Measurements from ENCODE around the gene DYNC2I2. TPM values are rescaled to one million over a fixed set of nuclear protein-coding genes. Genes with fewer than 3 reads are reported as not detected.
"Not testable (repeated sequence)": the region's sequence is repeated elsewhere in the genome, so short reads cannot be mapped to it uniquely, and the experiment has no call there.

DYNC2I2 gene
- total RNA-seq, 1 donor: 52.1 TPM

DNA sequence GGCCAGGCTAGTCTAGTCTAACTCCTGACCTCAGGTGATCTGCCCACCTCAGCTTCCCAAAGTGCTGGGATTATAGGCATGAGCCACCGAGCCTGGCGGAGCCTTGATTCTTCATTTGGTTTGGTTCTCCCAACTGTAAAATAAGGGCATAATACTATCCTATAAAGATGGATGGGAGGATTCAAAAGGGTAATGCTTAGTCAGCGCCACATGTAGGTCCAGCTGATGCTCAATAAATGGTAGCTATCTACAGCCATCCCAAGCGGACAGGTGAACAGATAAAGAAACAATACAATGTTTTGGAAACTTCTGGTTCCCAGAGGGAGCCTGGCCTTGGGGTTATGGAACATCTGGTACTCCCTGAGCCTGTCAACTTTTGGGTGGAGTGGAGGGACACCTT is 18.7 kb upstream of the DYNC2I2 start:
- no peak overlapping the region for H2AFZ ChIP-seq (ENCODE audit: low read length)
- H3K27ac ChIP-seq (ENCODE audit: low read depth, low read length): no peak overlapping the region
- H3K79me2 ChIP-seq (ENCODE audit: insufficient read depth, low read length): no peaks in the 10 kb centered on the region
- DNase-seq (ENCODE audit: insufficient read length, low spot score, missing footprints): no peak
- H3K9me3 ChIP-seq (ENCODE audit: low read depth, low read length): no peaks in the 10 kb centered on the region
- TF ChIP-seq, protein P1, sequence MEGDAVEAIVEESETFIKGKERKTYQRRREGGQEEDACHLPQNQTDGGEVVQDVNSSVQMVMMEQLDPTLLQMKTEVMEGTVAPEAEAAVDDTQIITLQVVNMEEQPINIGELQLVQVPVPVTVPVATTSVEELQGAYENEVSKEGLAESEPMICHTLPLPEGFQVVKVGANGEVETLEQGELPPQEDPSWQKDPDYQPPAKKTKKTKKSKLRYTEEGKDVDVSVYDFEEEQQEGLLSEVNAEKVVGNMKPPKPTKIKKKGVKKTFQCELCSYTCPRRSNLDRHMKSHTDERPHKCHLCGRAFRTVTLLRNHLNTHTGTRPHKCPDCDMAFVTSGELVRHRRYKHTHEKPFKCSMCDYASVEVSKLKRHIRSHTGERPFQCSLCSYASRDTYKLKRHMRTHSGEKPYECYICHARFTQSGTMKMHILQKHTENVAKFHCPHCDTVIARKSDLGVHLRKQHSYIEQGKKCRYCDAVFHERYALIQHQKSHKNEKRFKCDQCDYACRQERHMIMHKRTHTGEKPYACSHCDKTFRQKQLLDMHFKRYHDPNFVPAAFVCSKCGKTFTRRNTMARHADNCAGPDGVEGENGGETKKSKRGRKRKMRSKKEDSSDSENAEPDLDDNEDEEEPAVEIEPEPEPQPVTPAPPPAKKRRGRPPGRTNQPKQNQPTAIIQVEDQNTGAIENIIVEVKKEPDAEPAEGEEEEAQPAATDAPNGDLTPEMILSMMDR (IDR thresholded peaks at IDR 0.05; ENCODE audit: extremely low read depth, low read depth, low read length): no peak
- no peaks in the 10 kb centered on the region for H3K4me1 ChIP-seq (ENCODE audit: insufficient read depth, low read length)
- no peak overlapping the region for H3K4me2 ChIP-seq (ENCODE audit: insufficient read depth, low read length)
- no peaks in the 10 kb centered on the region for H3K36me3 ChIP-seq (ENCODE audit: insufficient read depth, low read length)
- no peaks in the 10 kb centered on the region for H4K20me1 ChIP-seq (ENCODE audit: insufficient read depth, low read length)
- no peak overlapping the region for H3K4me3 ChIP-seq (ENCODE audit: insufficient read depth, low read length)
- no peaks in the 10 kb centered on the region for H3K27me3 ChIP-seq (ENCODE audit: insufficient read depth, low read length)

- TF ChIP-seq, protein P1 (IDR thresholded peaks at IDR 0.05; ENCODE audit: extremely low read depth, low read depth, low read length): no peak
- Histone ChIP-seq H3K4me1 (ENCODE audit: insufficient read depth, low read length) (no peaks in the 10 kb centered on the region), H3K9me3 (ENCODE audit: low read depth, low read length) (no peaks in the 10 kb centered on the region), H3K79me2 (ENCODE audit: insufficient read depth, low read length) (no peaks in the 10 kb centered on the region), H2AFZ (ENCODE audit: low read length) (no peak overlapping the region), H3K27ac (ENCODE audit: low read depth, low read length) (no peak overlapping the region), H3K4me2 (ENCODE audit: insufficient read depth, low read length) (no peak overlapping the region), H3K27me3 (ENCODE audit: insufficient read depth, low read length) (no peaks in the 10 kb centered on the region), H3K4me3 (ENCODE audit: insufficient read depth, low read length) (no peak overlapping the region), H3K36me3 (ENCODE audit: insufficient read depth, low read length) (no peaks in the 10 kb centered on the region), H4K20me1 (ENCODE audit: insufficient read depth, low read length) (no peaks in the 10 kb centered on the region)
- DNase-seq (ENCODE audit: insufficient read length, low spot score, missing footprints): no peak
Measured at GRCh38 chr9:128669786-128670185, 13.1 kb upstream of the DYNC2I2 start.

DNA sequence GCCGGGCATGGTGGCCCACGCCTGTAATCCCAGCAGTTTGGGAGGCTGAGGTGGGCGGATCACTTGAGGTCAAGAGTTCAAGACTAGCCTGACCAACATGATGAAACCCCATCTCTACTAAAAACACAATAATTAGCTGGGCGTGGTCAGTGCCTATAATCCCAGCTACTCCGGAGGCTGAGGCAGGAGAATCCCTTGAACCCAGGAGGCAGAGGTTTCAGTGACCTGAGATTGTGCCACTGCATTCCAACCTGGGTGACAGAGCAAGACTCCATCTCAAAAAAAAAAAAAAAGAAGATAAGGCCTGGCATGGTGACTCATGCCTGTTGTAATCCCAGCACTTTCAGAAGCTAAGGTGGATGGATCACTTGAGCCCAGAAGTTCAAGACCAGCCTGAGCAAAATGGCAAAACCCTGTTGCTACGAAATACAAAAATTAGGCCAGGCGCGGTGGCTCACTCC is 9.9 kb upstream of the DYNC2I2 start:
- H3K79me2 ChIP-seq (ENCODE audit: insufficient read depth, low read length); H2AFZ ChIP-seq (ENCODE audit: low read length); H3K9me3 ChIP-seq (ENCODE audit: low read depth, low read length); H3K27ac ChIP-seq (ENCODE audit: low read depth, low read length); H3K4me1 ChIP-seq (ENCODE audit: insufficient read depth, low read length); H3K36me3 ChIP-seq (ENCODE audit: insufficient read depth, low read length); H3K4me3 ChIP-seq (ENCODE audit: insufficient read depth, low read length); H4K20me1 ChIP-seq (ENCODE audit: insufficient read depth, low read length); H3K4me2 ChIP-seq (ENCODE audit: insufficient read depth, low read length); H3K27me3 ChIP-seq (ENCODE audit: insufficient read depth, low read length); DNase-seq (ENCODE audit: insufficient read length, low spot score, missing footprints): not testable (repeated sequence)

GRCh38 chr9:128657796-128658195 is 1.1 kb upstream of the DYNC2I2 start:
- TF ChIP-seq, protein P1 (IDR thresholded peaks at IDR 0.05; ENCODE audit: extremely low read depth, low read depth, low read length): no peak
- Histone ChIP-seq H3K4me2 (ENCODE audit: insufficient read depth, low read length) (no peak overlapping the region), H3K4me1 (ENCODE audit: insufficient read depth, low read length) (peaks cover 2% of the 10 kb centered on the region), H3K9me3 (ENCODE audit: low read depth, low read length) (no peaks in the 10 kb centered on the region), H4K20me1 (ENCODE audit: insufficient read depth, low read length) (no peaks in the 10 kb centered on the region), H3K79me2 (ENCODE audit: insufficient read depth, low read length) (no peaks in the 10 kb centered on the region), H3K4me3 (ENCODE audit: insufficient read depth, low read length) (no peak overlapping the region), H3K27me3 (ENCODE audit: insufficient read depth, low read length) (no peaks in the 10 kb centered on the region), H2AFZ (ENCODE audit: low read length) (no peak overlapping the region), H3K27ac (ENCODE audit: low read depth, low read length) (no peak overlapping the region), H3K36me3 (ENCODE audit: insufficient read depth, low read length) (no peaks in the 10 kb centered on the region)
- no peak for DNase-seq (ENCODE audit: insufficient read length, low spot score, missing footprints)

All from osteoblast (primary cell).